ENCODE measurements around the gene NDUFA7. TPM values are rescaled to one million over a fixed set of nuclear protein-coding genes. Genes with fewer than 3 reads are reported as not detected.

The NDUFA7 gene
- total RNA-seq = 10 to 100 TPM; 14.5 to 44.2 (median 33.1) TPM

GRCh38 chr19:8321067-8321985, at the start of gene NDUFA7, which contains the start of gene RPS28:
Gene NDUFA7, minus strand, starts transcription at chr19:8321375. Its CDS starts 17 bp downstream, at chr19:8321358.
Gene RPS28, plus strand, starts transcription at chr19:8321496. Its CDS starts 35 bp downstream, at chr19:8321531.
- ATAC-seq (ENCODE audit: low FRiP score) (peak; percentile 88), DNase-seq (ENCODE audit: low spot score) (peak; percentile 93)
- no peak for TF ChIP-seq CTCF (IDR thresholded peaks at IDR 0.05)

DNA sequence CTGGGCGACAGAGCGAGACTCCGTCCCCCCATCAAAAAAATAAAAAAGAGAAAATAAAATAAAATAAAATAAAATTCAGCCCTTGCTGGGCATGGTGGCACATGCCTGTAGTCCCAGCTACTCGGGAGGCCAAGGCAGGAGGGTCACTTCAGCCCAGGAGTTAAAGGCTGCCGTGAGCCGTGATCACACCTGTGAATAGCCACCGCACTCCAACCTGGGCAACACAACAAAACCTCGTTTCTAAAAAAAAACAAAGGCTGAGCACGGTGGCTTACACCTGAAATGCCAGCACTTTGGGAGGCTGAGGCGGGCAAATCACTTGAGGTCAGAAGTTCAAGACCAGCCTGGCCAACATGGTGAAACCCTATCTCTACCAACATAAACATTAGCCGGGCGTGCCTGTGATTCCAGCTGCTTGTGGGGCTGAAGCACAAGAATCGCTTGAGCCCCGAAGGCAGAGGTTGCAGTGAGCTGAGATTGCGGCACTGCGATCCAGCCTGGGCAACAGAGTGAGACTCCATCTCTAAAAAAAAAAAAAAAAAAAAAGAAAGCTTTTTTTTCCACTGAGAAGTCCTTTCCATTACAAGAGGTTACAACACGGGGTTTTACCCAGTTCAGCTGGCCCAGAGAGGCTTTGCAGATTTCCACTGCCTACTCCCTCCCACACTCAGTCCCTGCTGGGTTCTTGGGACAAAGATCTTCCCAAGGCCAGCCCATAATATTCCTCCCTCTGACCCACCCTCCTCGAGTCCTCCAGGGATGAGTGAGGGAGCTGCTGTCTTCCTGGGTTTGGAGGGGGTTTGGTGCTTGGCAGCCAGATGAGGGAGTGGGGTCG, 49.2 kb upstream of the NDUFA7 start:
- no peak for TF ChIP-seq CTCF (IDR thresholded peaks at IDR 0.05)
- DNase-seq (ENCODE audit: low spot score) = no peak
- ATAC-seq (ENCODE audit: low FRiP score) = no peak

DNA sequence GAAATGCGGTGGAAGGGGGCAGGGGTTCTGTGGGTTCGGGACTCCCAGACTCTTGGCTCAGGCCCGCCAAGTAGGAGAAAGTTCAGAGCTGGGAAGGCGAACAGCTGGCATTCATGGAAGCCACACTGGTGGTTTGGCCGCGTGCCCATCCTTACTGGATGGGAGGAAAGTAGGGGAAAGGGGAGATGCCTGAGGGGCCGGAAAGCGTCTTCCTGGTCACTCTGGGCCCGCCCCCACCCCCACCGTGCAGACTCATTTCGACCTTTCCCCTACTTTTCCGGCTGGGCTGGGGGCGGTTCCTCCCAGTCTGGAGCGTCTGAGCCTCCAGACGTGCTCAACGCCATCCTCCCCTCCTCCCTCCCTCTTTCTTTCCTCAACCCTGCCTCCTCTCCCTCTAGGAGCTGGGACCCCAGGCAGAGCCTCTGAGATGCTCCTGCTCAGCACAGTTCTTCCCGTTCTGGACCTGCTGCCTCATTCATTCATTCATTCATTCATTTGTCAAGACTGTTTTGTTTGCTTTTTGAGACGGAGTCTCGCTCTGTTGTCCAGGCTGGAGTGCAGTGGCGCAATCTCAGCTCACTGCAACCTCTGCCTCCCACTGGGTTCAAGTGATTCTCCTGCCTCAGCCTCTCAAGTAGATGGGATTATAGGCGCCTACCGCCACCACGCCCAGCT, 46.3 kb upstream of the NDUFA7 start:
- ATAC-seq (ENCODE audit: low FRiP score) = peak; percentile 61
- no peak for TF ChIP-seq CTCF (IDR thresholded peaks at IDR 0.05)
- DNase-seq (ENCODE audit: low spot score) = peak; percentile 93

DNA sequence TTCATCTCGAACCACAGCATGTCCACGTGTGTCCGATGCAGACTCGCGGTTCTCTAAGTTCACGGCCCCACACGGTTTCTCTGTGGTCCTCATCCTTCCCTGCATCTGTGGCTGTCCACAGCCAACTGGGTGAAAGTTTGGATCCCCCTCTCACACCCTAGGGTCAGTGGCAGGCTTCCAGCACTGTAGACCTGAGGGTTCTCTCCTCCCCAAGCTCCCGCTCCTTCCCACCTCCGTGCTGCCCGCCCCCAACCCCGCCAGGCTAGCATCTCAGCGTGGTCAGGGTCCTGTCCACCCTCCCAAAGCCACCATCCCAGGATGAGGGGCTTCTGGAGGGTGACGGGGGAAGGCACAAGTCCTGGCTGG, 45.8 kb upstream of the NDUFA7 start:
- DNase-seq (ENCODE audit: low spot score) (peak; percentile 52), ATAC-seq (ENCODE audit: low FRiP score) (peak; percentile 24)
- TF ChIP-seq CTCF (IDR thresholded peaks at IDR 0.05) = no peak

GRCh38 chr19:8366121-8366581, 45.0 kb upstream of the NDUFA7 start:
- no peak for DNase-seq (ENCODE audit: low spot score)
- TF ChIP-seq CTCF (IDR thresholded peaks at IDR 0.05) = no peak
- no peak for ATAC-seq (ENCODE audit: low FRiP score)
